Fibroblast of skin of scalp (primary cell): Measurements from ENCODE around the gene ARHGEF7.
"Not testable (repeated sequence)": the region's sequence is repeated elsewhere in the genome, so short reads cannot be mapped to it uniquely, and the experiment has no call there.

Source experiments
- DNase-seq: peaks from one replicate; pipeline ENCODE4 v3.0.0-alpha.2; 2013

ARHGEF7 gene

DNA sequence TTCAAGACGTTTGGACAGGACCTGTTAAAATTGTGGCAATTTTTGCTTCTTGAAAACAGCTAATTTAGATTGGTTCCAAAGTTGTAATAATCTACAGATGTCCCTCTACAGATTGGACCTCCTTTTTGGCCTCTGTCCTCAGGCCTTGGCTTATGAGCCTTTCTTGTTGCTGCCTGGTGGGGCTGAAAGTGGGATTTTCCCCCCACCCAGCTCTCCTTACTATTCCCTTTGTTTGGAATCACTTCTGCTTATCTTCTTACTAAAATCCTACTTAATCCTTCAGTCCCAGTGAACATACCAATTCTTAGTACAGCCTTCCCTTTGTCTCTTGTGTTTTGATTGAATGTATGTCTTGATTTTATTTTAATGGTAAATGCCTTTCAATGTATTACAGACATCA, 141.8 kb downstream of the ARHGEF7 start:
- no peak for DNase-seq

DNA sequence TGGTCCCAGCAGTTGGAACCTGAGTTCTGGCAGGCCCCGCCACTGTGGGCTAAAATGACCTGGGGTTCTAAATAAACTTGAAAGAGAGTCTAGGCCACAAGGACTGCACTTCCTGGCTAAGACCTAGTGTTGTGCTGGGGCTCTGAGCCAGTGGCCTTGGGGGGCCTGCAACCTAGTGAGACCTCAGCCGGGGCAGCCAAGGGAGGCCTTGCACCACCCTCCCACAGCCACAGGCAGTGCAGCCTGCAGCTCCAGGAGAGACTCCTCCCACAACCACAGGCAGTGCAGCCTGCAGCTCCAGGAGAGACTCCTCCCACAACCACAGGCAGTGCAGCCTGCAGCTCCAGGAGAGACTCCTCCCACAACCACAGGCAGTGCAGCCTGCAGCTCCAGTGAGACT, 142.8 kb downstream of the ARHGEF7 start:
- DNase-seq: not testable (repeated sequence)

DNA sequence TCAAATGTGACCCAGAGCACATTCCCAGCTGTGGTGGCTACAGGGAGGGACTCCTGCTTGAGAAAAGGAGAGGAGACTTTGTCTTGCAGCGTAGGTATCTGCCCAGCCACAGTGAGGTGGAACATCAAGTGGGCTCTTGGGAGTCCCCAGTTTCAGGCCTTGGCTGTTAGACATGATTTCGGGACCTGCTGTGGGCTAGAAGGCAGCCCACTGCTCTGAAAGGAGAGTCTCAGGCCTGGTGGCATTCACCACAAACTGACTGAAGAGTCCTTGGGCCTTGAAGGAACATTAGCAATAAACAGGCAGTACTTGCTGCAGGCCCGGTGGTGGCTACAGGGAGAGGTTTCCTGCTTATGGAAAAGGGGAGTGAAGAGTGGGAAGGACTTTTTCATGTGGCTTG, 143.5 kb downstream of the ARHGEF7 start:
- DNase-seq: no peak

DNA sequence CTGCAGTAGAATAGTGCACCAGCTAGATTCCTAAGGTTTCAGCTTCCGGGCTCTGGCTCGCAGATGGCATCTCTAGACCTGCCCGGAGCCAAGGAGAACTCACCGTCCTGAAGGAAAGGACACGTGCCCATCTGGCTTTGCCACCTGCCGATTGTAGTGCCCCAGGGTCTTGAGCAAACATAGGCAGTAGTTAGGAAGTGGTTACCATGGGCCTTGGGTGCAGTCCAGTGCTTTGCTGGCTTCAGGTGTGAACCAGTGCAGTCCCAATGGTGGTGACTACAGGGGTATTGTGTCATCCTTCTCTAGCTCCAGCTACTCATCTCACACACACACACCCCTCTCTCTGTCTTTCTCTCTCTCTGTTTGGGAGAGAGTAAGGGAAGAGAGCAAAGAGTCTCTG, 143.9 kb downstream of the ARHGEF7 start:
- DNase-seq: no peak

DNA sequence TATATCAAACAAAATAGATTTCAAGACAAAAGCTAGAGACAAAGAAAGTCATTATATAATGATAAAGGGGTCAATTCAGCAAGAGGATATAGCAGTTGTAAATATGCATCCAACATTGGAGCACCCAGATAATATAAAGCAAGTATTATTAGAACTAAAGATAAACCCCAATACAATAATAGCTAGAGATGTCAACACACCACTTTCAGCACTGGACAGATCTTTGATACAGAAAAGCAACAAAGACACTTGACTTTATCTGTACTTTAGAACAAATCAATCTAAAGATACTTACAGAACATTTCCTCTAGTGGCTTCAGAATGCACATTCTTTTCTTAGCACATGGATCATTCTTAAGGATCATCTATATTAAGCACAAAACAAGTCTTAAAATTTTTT, 146.2 kb downstream of the ARHGEF7 start:
- DNase-seq: no peak

DNA sequence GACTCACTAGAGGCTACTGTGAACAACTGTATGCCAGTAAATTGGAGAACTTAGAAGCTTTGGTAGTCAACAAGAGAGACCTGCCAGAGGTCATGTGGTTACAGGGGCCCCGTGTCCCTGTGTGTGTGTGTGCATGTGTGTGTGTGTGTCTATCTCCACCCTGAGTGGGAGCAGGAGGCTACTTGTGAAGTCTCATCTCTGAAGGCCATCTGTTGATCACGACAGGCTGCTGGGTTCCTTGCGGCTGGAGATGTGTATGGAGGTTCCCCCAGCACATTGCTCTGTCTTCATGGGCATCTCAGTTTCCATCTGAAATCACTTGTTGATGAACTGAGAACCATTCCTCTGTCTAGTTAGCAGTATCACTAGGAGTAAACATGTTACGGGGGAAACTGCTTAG, 147.2 kb downstream of the ARHGEF7 start:
- DNase-seq: no peak

DNA sequence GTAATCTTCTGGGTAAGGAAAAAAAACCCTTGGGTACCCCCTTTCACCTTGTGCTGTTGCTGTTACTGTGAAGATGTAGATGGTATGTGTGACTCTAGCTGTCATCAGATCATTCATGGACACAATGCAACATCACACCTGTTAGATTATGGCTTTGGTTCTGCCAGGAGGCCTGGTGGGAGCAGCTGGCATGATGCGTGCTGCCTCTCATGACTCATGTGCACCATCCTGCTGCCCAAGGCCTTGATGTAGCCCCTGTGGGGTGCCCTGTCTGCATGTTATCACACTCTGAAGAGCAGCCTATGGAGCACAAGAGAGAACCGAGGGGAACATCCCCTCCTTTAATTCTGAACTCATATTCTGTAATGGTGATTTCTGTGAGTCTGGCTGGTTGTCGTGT, 147.6 kb downstream of the ARHGEF7 start:
- DNase-seq: no peak

DNA sequence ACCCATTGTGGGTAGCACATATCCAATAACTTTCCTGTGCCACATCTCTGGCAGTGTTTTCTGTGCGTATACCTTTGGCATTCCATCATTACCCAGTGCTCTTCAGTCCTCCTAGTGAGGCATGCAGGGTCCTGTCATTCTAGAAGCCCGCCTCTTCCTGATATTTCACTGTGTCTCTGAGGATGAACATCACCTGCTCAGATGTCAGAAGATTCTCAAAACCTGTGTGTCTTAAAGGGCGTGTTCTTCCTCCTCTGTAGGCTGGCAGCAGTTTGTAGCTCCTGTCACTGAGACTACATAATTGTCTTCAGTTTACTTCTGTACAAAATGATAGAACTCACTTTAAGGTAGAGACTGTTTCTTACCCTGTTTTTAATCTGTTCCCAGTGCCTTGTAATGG, 148.5 kb downstream of the ARHGEF7 start:
- DNase-seq: no peak

DNA sequence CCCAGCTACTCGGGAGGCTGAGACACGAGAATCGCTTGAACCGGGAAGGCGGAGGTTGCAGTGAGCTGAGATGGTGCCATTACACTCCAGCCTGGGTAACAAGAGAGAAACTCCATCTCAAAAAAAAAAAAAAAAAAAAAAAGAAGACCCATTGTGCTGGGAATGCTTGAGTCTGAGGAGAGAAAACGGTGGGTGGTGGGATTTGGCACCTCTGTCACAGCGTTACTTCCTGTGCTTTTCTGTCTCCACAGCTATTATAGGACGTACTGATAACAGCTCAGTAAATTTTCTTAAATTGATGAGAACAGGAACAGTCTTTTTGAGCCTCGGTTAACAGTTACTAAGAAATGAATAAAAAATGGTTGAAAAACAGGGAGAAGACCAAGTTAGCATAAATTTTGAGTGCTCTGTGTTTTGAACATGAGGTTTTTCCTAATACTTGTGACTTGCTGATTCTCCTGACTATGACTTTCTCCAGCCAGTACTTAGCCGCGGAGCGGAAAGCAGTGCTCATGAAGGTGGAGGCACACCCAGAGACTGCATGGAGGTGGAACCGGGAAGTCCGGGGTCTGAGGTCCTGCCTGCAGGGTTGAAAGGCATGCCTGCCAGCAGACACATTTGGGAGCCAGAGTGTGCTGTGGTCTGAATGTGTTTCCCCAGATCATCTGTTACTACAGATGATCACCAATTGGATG, 150.0 kb downstream of the ARHGEF7 start:
- no peak for DNase-seq

DNA sequence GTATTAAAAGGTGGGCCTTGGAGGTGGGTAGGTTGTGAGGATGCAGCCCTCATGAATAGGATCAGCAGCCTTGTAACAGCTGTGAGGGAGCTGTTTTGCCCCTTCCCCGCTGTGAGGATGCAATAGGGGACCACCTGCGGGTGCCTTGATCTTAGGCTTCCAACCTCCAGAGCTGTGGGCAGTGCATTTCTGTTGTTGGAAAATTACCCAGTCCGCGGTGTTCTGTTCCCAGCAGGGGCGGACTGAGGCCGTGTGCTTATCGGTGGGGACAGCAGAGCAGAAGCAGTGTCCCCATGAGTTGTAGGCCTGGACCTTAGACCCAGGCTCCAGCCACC, 150.6 kb downstream of the ARHGEF7 start:
- no peak for DNase-seq

DNA sequence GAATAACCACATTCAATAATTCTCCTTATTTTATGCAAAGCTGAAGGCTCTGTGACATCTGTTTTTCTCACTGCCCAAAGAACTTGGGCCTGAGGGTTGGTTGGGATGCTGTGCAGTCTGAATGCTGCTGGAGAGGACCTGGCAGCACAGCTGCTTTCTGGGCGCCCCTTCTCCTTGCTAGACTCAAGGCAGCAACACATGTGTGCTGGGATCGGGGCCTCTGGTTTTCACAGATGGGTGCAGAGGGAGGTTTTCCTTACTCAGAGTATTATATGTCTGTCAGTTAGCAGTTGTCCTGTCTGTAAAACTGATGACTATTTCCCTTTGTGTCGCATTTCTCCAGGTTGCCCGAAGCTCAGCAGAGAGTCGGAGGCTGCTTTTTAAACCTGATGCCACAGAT, 152.1 kb downstream of the ARHGEF7 start:
- no peak for DNase-seq

DNA sequence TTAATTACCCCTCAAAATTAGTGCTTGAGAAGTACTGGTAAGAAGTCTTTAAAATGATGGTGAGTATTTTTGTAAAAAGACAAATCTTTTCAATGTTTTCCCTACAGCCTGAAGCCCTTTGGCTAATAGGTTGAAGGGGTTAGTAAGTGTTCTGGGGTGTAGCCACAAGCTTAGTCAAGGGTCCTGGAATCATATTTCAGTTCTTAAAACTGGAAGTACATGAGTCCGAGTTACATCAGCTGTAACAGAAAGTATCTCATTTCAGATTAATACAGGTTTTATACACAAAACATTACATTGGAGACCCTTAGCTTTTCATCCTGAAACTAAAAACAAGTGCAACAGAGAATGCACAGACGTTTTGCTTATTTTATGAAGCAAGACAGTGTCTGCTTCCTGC, 152.7 kb downstream of the ARHGEF7 start:
- no peak for DNase-seq

DNA sequence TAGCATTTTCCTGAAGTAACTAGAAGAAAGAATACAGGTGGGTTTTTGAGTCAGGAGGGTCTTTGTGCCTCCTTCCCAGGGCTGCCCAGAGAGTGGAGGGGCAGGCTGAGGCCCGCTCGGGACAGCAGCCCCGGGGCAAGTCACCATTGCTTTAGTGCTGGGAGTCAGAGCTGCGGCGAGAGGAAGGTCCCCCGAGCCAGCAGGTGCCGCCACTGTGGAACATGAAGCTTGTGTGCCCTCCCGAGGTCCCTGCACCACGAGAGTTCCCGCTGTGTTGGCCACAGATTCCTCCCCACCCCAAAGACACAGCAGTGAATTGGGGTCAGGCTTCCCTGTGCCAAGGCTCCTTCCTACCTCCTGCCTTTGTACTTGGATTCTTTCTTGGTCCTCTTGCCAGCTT, 154.4 kb downstream of the ARHGEF7 start:
- no peak for DNase-seq

DNA sequence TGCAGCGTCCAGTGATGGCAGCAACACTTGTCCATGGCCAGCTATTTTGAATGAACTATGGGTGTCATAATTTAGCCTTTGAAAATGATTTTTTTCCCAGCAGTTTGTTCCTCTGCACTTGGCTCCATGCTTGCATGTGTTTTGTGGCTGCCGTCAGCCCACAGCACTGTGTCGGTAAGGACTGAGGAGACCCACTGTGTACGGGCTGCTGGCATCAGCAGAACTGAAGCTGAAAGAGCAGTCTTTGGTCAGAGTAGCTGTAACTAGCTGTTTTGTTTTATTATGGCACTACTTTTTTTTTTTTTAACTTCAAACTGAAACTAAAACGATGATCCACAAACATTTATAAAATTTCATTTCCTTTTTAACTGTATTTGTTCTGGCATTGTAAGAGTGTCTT, 155.0 kb downstream of the ARHGEF7 start:
- DNase-seq: no peak

DNA sequence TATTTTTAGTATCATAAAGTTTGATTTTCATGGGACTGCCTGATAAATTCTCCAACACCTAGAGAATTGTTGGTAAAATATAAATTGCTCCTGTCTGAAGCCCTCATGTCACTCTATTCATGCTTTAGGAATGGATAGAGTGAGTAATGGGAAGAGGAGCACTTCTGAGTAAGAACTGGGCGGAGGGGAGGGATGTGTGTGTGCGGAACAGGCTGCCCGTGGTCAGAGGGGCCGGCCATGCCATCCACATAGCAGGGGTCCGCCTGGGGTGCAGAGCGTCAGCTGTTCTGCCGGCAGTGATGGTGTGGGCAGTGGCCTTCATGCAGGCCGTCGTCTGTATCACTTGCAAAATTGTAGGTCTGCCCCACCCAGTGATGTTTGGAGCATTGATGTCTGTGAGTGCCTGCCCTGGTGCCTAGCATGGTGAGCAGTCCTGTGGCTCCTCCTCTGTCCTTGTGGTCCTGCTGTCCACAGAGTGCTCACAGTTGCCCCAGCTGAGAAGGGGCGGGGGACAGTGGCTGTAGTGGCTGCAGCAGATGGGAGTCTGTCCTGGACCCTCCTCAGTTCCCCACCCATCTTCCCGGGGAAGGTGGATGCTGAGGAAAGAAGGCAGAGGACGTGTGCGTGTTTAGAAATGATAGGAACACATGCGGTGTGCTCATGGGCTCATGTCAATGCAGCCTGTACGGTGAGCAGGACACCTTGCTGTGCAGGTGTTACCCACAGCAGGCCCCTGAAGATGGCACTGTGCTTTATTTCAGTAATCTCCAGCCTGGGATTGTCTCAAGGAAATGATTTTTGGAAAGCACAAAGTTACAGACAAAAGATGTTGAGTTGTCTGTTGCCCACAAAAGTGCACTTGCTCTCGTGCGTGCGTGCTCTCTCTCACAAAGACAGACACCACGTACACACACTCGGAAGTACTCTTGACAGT, 155.9 kb downstream of the ARHGEF7 start:
- DNase-seq: no peak

DNA sequence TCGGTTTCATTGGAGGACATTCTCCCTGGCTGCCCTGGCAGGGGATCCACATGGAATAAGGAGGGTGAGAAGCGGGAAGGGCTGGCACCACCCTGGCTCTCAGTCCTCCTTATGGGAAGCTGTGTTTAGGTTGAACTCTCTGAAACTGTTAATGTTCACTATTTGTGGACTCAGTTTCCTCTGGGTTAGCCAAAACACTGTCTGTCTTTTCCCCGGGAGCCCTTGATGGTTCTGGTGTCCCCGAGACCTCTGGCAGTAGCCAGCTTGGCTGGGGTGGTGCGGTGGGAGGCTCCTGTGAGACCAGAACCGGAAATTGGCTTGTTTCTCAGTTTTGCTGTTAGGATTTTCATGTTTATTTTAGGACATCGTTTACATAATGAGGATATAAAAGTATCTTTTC, 157.0 kb downstream of the ARHGEF7 start:
- DNase-seq: no peak

DNA sequence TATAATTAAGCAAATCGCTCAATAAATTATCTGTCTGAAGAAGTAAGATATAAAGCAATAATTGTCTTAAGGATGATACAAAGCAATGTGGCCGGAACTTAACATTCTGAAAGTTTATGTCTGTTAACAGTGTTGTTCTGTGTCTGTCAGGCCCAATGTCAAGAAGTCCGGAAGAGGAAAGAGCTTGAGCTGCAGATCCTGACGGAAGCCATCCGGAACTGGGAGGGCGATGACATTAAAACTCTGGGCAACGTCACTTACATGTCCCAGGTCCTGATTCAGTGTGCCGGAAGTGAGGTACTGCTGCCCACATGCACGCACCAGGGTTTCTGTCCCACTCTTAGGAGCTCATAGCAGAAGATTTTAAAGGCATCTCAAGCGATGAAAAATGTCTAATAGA, 160.3 kb downstream of the ARHGEF7 start:
- DNase-seq: no peak

DNA sequence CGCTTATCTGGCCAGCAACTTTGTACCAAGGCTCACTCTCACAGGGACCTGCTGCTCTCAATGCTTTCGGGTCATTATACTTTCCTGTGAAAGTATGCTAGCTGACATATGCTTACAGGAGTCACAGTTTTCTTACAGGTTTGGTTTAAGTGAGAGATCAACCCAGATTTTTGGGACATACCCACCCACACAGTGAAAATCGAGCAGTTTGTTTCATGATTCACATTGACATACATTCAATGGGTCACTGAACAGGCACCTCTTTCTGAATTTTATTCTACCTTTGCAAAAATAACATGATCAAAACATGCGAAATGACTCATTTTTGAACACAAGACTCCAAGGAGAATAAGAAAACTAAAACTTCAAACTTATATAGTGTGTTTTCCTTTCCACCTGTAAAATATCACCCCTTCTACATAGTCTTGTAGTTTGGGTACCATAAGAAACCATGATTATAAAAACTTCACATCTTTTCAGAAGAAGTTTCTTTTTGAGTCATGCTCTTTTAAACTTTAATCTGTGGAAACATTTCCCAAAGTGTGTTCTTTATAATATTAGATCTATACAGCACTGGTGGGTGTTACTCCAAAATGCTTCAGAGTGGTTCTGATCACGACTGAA, 161.0 kb downstream of the ARHGEF7 start:
- DNase-seq: no peak

DNA sequence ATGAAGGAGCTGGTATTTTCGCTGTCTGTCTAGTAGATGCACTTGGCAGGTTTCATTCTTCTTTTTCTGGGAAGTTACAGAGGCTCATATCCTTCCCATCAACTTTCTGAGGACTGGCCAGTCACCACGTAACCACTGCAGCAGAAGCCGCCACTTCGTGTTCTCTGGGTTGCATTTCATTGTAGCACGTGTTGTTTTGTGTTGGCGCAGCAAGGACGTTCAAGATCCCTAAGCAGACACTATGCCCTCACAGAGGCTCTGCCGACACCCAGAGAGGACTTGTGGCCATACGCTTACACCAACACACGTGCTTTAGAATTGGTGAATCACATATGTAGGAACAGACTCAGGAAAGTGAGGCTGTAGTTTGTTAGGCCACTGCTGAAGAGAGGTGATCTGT, 163.1 kb downstream of the ARHGEF7 start:
- DNase-seq: no peak

DNA sequence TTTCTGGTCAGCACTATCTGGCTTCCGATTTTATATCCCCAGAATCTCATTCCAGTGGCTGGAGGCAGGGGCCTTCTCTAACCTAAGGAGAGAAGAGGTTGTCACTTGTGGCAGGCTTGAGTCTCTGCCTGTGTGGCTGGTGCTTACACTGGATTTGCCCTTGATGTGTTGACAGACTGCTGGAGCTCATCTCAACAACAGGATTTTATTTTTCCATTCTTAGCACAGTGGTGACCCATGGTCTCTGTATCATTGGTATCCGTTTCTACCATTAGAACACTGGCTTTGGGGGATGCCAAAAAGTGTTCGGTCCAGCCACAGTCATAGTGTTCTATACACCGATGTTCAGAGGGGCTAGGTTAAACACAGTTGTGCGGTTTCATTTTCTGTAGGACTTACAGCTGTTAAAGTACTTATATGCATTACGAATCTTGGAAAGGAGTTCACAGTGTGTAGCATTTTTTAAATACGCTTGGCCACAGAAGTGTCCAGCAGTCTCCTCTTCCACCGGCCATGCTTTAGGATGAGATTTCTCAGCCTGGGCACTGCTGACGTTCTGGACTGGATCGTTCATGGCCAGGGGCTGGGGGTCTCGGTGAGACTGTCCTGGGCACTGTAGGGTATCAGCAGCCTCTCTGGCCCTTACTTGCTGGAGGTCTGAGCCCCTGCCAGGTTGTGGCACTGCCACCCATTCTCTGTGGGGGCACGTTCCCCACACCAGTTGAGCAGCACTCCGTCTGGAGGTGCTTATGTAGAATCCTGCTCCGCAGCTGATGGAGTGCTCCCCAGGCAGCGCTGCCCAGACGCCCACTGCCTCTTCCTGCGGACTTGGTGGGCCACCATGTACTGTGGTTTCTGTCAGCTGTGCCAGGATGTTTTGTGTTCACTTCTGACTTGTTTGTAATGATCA, 163.9 kb downstream of the ARHGEF7 start:
- no peak for DNase-seq

DNA sequence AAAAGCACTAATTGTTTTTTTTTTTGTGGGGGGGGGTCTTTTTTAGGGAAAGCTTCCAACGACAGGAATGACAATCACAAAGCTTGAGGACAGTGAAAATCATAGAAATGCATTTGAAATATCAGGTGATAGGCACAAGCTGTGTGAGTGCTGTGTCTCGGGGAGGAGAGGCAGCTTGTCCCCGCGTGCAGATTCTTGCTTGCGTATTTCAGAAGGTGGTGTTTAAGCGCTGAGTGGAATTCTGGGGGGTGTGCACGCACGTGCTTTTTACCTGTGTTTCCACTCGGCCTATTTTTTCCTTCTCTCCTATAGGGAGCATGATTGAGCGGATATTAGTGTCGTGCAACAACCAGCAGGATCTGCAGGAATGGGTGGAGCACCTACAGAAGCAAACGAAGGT, 165.1 kb downstream of the ARHGEF7 start:
- DNase-seq: no peak

DNA sequence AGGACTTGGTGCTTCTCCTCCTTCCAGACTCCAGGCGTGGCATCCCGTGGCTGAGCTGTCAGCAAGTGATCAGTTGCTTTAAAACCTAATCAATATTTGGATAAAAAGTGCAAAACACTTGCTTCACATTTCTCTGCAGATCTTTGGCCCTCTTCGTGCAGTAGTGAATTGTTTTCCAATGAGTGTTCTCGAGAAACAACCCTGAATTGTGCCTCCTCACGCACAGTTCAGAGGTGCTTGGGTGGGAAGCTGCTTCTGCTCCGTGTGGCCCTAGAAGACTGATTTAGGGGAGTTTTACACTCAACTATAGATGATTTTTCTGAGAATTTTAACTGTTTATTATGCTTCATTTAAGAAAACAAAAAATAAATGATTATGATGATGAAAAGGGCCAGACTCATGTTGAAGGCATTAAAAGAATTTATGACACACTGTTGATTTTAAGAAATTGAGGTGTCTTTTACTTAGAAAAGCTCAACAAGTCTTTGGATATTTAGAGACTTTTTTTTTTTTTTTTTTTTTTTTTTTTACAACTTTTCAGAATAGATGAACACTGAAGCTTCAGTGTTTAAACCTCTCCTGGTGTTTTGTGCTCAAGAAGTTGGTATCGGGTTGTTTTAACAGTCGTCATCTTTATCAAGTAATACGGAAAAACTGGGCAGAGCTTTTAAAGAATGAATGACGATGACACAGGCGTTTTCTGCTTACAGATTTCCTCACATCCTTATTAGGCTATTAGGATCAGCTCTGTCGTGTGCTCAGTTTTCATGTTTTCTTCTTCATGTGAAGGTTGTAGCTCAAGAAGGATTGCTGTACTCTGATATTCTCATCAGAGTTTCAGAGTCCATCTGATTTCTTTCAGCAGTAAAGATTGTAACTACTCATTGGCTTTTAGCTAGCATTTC, 165.8 kb downstream of the ARHGEF7 start:
- peak; percentile 55 for DNase-seq
